NCI-H2081 (cell line): Measurements from ENCODE around the gene IER5.
A peak's percentile ranks its signal among the peaks of the same experiment; 100 is the strongest.
"Not testable (repeated sequence)": the region's sequence is repeated elsewhere in the genome, so short reads cannot be mapped to it uniquely, and the experiment has no call there.

Experiments used
- DNase-seq, 2 experiments: peaks; one replicate each; lab custom pipeline; 2025; lab: John Stamatoyannopoulos, UW

Gene IER5

DNA sequence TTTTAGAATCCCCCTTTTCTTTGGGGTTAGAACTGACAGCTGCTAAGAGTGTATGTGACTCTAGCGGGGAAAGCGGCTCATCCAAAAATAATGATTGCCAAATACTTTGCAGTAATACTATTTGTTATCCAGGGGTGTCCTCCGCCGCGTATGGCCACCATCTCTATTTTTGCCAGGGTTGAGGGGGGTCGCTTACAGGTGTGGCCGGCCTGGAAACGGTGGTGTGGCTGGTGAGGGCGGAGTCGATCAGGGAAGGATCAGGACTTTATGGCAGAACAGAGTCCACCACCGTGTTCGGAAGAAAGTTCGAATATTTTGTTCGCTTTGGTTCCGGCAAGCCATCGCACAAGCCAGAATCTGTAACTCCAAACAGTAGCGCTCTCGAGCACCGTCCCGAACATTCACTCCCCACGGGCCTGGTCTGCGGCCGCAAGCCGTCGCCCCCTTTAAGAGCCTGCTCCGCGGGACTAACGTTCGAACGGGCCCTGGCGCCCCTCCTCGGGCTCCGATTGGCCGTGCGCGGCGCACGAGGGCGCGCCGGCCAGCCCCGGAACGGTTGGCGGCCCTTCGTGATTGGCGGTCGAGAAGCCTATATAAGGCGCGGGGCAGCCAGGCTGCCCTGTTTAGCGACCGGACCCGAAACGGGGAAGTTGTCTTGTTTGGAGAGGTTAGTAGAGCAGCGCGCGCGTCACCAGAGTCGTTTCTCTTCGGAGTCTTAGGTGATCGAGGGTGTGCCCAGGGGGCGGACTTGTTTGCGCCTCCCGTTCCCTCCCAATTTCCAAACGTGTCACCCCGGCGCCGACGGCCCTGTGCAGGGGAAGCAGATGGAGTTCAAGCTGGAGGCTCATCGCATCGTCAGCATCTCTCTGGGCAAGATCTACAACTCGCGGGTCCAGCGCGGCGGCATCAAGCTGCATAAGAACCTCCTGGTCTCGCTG lies at the start of gene IER5:
Gene IER5 (plus strand): TSS at position 622 of the 938 bp plus-strand sequence. CDS start 203 bp downstream, at position 825.
- DNase-seq = peak; percentile 97

DNA sequence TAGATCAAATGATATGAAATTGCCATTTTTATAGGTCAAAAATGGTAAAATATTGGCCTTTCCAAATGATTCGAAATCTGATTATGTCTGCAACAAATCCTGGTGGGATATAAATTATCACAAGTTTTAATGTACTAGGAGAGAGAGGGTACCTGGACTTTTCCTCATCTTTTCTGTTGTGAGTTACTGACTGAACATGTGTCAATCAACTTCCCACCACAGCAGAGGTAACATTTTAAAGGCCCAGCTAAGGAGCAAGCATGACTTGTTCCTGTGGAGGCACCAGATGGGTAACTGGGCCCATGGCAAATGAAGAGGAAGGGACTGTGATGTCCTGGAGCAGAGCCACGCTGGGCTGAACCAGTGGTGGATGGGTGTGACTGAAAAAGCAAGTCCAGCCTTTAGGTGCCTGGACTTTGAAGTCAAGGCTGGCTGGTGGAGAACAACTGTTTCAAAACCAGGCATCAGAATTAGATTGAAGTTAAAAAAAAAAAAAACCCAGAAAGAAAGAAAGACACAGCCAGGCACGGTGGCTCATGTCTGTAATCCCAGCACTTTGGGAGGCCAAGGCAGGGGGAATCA lies 48.1 kb upstream of the IER5 start:
- no peak for DNase-seq

DNA sequence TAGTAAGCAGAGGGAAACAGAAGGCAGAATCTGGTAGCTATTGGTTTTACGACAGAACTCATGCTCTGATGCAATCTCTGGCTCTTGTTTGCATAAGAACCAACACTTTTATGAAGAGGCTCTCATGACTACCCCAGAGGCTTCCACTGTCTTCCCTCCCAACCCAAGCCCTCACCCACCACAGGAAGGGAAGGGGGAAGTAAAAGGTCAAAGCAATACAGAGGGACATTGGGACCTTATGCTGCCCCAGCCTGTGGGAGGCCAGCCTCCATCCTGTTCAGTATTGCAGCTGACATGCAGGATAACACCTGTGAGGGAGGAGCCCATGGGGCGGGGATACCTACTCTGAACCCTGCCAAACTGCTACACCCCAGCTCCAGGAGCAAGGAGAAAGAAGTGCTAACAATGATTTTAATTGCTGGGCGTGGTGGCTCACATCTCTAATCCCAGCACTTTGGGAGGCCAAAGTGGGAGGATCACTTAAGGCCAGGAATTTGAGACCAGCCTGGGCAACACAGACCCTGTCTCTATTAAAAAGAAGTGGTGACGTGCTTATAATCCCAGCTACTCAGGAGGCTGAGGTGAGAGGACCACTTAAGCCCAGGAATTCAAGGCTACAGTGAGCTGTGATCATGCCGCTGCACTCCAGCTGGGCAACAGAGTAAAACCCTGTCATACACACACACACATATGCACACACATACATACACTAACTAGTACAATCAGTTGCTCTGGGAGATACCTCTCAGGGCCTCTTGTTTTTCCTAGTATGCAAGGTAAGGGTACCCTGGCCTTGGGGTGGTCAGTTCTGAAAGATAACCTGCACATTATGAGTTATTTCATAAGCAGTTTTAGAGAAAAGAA lies 45.2 kb upstream of the IER5 start:
- DNase-seq = no peak

GRCh38 chr1:181044449-181044966 lies 44.0 kb upstream of the IER5 start:
- no peak for DNase-seq

GRCh38 chr1:181045946-181046345 lies 42.6 kb upstream of the IER5 start:
- not testable (repeated sequence) for DNase-seq

GRCh38 chr1:181049378-181049777 lies 39.1 kb upstream of the IER5 start:
- no peak for DNase-seq

- DNase-seq = no peak
These were observed 37.6 kb upstream of the IER5 start for GRCh38 chr1:181050922-181051321.

DNA sequence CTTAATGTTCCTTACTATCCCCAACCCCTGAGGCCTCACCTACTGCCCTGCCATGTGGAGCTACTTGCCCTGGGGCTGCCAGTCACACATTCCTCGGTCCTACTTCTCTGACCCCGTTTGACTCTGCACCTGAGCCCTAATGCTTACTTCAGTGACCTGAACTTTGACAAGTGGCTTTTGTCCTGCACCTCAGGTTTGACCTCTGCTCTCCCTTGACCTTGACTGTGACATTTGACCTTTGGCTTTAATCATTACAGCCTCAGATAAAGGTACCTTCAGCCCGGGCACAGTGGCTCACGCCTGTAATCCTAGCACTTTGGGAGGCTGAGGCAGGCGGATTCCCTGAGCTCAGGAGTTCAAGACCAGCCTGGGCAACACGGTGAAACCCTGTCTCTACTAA lies 31.9 kb upstream of the IER5 start:
- no peak for DNase-seq

- peak; percentile 32 to 35 for DNase-seq
These were observed 31.4 kb upstream of the IER5 start for GRCh38 chr1:181057079-181057478.

DNA sequence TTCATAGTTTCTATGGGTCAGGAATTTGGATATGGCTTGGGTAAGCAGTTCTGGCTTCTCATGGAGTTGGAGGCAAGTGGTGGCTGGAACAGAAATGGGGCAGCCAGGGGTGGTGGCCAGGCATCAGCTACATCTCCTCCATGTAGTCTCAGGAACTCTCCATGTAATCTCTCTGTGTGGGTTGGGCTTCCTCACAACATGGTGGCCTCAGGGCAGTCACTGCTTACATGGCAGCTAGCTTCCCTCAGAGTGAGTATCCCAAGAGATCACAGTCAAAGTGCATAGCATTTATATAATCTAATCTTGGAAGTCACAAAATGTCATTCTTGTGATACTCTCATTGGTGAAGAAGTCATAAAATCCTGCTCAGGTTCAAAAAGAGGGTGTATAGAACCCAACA lies 29.1 kb upstream of the IER5 start:
- DNase-seq = no peak

- DNase-seq = no peak
These were observed 28.4 kb upstream of the IER5 start for GRCh38 chr1:181060066-181060465.

DNA sequence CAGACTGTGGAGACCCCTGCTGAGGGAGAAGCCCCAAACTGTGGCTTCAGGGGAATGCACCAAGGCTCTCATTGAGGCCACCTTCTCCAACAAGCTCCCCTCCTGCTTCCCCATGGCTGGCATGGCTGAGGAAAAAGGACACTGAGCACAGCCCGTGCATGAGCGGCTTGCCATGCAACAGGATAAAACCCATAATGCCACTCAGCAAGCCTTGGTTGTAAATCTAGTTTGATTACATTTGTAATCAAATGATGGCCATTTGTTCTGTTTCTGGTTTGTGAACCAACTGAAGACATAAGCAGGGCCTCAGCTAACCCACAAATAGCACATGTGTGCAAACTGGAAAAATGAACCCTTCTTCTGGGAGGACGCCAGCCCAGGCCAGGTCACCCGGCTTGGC lies 27.6 kb upstream of the IER5 start:
- not testable (repeated sequence) for DNase-seq

DNA sequence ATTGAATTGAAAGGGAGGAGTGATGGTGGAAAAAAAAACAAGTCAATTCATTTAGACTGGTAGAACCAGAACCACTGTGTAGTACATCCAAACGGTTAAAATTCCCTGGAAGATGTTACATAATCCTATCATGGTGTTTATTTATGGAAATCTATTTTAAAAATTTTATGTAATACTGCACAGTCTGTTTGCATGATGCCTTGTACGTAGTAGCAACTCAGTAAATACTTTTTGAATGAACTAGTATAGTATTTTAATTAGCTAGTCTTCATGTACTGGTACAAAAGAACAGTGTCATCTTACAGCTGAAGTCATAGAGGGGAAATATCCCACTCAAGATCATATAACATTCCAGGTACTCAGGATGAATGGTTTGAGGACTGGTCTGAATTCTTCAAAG lies 27.0 kb upstream of the IER5 start:
- DNase-seq = no peak

DNA sequence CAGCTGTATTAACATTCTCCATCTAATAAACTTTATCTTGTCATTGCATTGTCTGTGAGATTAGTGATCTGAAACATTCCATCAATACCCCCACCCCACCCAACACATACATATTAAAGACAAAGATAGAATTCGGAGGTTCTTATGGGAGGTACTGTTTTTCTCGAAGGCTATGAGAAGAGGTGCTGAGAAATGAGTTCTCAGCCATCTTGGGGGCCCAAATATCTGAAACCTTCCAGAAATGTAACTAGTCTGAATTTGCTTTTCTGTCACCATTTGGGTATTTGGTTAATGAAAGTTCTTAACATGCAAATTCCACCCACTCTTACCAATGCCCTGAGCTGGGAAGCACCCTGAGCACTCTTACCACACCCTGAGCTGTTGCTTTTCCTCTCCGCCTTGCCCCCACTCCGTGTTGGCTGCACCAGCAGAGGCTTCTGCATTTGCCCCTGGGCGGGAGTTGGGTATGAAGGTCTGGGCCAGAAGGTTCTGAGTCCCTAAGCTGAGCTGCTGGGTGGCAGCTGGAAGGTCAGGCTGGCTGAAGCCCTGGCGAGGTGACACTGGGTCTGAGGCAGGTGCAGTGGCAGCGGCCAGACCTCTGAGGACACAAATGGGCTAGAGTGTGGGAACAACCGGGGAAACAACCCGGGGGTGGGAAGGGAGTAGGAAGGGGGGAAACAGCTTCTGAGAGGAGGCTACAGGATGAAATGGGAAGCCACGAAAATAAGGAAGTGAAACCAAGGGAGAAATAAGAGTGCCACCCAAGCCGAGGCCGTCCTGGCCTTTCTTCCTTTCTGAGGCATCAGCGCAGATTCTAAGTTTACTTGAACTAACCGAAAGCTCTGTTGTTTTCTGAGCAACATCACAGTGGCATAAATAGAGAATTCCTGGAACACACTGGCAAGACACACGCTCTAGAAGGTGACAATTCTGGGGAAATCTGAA lies 26.3 kb upstream of the IER5 start:
- DNase-seq = no peak

DNA sequence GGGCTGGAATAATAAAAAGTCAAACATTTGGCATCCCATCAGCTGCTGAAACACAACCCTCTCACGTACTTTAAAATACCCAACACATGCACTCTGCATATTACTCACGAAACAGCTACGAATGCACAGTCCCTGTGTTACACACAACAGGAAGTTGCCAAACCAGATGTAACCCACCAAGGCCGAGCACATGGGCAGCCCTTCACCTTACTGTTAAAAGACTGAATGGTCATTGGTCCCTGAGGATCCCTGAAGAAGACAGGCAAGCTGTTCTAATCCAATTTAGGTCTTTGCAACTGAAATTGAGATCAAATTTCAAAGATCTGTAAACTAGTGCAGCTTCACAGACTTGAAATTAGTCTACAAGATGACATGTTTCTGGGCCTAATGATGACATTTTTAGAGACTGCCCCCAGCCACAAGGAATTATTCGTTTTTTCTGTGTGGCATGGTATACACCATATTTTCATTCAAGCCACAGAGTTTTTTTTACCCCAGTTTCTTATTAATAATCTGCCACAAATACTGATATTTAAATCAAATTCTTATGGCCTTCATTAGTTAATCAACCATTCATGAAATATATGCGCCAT lies 25.6 kb upstream of the IER5 start:
- no peak for DNase-seq

DNA sequence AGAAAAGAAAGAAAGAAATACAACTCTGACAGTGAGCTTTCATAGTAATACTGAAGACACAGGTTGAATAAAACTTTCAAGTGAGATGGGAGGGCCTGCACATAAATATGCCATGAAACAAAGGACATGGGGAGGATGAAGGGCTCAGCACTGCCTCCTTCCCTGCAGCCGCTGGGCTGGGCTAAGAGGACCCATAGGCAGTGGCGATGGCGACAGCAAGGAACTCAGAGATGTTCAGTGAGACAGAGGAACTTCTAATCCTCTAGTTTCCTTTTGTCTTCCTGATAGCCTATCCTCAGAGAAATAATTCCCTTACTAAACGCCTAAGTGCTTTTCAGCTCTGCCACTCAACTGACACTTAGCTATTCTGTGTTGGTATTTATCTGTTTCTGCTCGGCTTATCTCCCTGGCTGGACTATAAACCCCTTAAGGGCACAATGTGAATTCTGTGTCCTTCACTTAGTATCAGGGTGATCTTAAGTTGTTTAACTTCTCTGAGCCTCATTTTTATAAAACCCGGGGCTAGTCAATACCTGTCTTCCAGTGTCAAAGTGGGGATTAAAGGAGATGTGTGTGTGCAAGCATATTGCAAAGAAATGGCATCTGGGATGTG lies 24.4 kb upstream of the IER5 start:
- no peak for DNase-seq

- no peak for DNase-seq
These were observed 23.8 kb upstream of the IER5 start for GRCh38 chr1:181064702-181065101.

GRCh38 chr1:181073638-181074037 lies 14.9 kb upstream of the IER5 start:
- DNase-seq = no peak

DNA sequence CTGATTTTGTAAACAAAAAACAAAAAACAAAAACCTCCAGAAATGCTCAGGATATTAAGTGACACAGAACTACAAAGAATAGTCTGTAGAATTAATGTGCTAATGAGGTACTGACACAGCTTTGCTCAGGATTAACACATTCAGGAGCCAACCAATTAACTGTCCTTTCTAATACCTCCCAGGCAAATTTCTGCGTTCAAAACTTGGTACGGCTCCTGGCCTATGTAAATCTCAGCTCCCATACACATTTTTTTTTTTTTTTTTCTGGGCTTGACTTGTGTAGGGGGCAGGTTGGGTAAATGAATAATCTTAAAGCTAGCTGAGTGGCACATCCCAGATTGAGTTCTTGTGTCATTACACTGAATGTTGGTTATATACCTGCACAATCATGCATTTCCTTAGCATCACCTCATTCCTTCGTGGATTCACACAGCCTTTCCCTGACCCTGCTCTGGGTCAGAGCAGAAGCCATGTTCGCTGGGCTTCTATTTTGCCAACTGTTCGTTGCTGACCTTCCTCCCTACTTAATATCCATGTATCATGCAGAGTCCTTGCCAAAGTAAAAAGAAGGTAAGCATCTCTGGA lies 12.6 kb upstream of the IER5 start:
- DNase-seq = no peak

DNA sequence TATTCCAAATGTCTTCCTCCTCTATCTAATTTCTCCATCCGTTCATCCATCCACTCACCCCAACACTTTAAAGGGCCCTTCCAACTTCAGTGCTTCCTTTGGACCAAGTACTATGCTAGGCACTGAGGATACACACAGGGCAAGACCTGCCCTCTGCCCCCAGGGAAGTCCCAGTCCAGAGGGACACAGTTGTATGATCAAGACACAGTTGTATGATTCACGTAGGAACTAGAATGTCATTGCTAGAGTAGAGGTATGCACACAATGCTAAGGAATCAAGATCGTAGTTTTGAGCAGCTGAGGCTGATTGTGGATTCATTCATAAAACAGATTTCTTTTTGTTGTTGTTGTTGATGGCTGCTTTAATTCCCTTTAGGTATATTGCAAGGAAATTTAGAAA lies 11.6 kb upstream of the IER5 start:
- no peak for DNase-seq
